GM12801 (cell line): ENCODE measurements around the gene ATPAF1.

Experiments used
- CTCF ChIP-seq: IDR thresholded peaks from one replicate; pipeline ENCODE4 v1.5.1; 2011; ENCODE audit warnings: control low read depth; ENCODE audit not compliant: insufficient read length; ENCODE audit errors: extremely low read depth

The ATPAF1 gene

DNA sequence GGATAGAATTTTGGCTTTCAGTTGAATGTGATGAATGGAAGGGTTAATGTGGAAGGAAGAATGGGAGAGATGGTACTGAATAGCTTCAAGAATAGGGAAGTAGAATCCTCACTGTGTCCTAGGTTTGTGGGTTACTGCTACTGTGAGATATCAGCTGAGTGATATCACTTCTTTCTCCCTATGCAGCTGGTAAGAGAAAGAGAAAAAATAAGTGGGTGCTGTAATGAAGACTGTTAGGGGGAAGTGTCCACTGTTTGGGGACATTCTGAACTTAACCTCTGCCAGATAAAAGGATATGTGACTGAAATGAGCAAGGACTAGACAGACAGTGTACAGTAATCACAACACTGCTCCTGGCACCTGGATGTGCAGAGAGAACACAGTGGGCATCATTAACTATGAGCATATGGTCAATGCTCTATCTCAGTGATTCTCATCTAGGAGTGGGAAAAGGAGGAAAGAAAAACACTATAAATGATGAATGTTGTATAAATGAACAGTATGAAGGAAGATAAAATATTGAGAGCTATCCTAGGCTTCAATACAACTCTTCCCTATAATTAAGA lies 26.0 kb downstream of the ATPAF1 start:
- no peak for TF ChIP-seq CTCF

GRCh38 chr1:46639547-46639946 lies 28.6 kb downstream of the ATPAF1 start:
- TF ChIP-seq CTCF: no peak

- TF ChIP-seq CTCF: no peak
Measured at GRCh38 chr1:46638921-46639320, 29.2 kb downstream of the ATPAF1 start.

DNA sequence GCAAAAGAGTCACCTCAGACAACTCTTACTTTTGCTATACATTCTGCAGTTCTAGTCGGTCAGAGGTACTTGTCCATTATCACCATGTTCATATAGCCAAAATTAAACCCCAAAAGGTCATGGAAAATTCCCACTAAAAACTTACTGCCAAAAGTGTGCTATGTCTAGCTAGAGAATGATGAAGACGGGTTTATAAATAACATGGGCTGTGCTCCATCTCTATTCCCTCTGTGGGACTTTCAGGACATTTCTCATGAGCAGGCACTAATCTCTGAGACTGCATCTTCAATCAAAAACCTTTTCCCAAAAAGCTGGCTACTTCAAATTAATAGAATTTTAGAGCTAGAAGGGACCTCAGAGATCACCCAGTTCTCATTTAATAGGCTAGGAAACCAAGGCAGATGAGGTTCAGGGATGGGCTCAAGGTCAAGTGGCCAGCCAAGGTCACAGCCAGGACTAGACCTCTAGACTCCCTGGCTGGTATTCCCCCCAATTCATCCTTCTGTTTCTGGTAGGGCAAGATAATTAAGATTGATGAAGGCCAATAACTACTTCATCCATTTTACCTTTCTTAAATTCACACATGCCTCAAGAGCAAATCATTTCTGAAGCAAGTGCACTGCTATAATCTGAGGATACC lies 30.6 kb downstream of the ATPAF1 start:
- no peak for TF ChIP-seq CTCF

DNA sequence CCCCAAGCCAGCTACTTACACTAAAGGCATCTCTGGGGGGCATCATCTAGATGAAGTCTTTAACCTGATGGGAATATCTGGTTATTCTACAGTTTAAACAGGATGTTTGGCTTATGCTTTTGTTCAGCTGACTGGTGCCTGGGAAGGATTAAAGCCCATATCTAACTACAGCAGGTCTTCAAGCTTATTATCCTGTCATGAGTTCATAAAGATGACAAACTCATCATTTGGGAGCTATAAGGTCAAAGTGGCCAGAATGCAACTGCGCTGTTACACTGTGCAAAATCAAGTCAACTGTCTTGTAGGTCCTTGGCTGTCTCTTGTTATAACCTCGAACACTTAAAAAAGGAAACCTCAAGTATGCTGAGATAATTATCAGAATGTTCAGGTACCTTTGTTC lies 33.0 kb downstream of the ATPAF1 start:
- no peak for TF ChIP-seq CTCF

DNA sequence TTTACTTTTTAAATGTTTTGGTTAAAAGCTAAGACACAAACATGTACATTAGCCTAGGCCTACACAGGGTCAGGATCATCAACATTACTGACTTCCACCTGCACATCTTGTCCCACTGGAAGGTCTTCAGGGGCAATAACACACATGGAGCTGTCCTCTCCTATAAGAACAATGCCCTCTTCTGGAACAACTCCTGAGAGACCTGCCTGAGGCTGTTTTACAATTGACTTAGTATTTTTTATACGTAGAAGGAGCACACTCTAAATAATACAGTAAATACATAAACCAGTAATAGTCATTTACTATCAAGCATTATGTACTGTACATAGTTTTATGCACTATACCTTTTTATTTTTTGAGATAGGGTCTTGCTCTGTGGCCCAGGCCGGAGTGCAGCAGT lies 37.4 kb downstream of the ATPAF1 start:
- TF ChIP-seq CTCF: no peak

DNA sequence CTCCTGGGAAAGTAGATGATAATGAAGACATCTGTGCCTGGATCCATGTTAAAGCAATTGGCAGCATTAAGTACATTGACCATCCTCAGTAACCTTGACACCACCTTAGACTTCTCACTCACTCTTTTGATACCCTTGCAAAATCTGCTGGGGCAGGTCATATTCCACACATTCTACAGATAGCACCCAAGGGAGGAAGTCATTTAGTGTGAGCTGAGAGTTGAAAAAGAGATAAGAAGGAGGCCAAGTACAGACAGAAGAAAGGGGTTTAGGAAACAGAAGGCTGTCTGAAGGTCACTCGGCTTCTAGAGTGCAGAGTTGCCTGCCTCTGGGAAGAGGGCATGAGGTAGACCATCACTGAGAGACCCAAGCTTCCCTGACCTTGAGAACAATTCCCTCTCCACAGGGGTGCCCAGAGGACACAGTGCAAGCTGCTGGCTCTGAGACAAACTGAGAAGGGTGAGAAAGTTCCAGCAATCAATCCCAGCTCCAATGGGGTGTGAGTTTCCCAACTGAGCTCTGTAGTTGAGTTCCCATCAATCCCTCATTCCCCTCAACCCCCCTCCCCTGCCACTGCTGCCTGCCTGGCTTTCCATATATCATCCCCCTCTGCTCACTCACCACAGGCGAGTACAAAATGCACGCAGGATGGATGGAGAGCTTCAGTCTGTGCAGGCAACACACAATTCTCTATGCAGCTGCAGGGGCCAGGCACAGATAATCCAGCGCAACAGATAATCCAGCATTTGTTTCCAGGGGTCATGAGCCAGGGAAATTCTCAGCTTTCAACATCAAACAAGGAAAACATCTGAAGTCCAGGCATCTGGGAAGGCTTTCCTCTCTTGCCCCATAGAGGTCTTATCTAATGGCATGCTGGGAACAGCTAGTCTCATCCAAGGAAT lies 44.2 kb downstream of the ATPAF1 start:
- TF ChIP-seq CTCF: no peak
